CD14-positive monocyte (primary cell): Measurements from ENCODE around the gene ATP11A. TPM values are rescaled to one million over a fixed set of nuclear protein-coding genes. Genes with fewer than 3 reads are reported as not detected.

ENCODE experiments used
- DNase-seq, 3 donors: peaks; one replicate each; pipeline ENCODE4 v3.0.0-alpha.2; 2011 to 2022
- H2AFZ ChIP-seq: 2 replicates; pipeline ENCODE4 v1.6.0; 2012; ENCODE audit warnings: mild to moderate bottlenecking, low read depth, low read length, inconsistent platforms; ENCODE audit not compliant: insufficient read depth, poor library complexity, severe bottlenecking
- H3K27ac ChIP-seq, 2 donors: 1 replicate in 1 of 2; 2 replicates in 1 of 2; pipeline ENCODE4 v1.5.1; 2012 to 2013; ENCODE audit warnings: low read length in 2 of 2, control low read depth in 1 of 2, inconsistent platforms in 1 of 2, low read depth in 1 of 2, mild to moderate bottlenecking in 1 of 2
- H3K27me3 ChIP-seq, 2 donors: one replicate each; pipeline versions ENCODE4 v1.6.0 to v1.6.1; 2011 to 2013; ENCODE audit warnings: low read length in 2 of 2; ENCODE audit not compliant: control insufficient read depth in 2 of 2, insufficient read depth in 2 of 2
- H3K36me3 ChIP-seq, 2 donors: replicated peaks in 1 of 2; 1 replicate in 1 of 2; 2 replicates in 1 of 2; pipeline versions ENCODE4 v1.5.1 to v1.6.1; 2012 to 2013; ENCODE audit warnings: low read length in 2 of 2, control low read depth in 1 of 2, inconsistent platforms in 1 of 2, mild to moderate bottlenecking in 1 of 2; ENCODE audit not compliant: insufficient read depth in 2 of 2, control insufficient read depth in 1 of 2
- H3K4me1 ChIP-seq, 2 donors: 1 replicate in 1 of 2; 2 replicates in 1 of 2; pipeline versions ENCODE4 v1.5.1 to v1.6.1; 2012 to 2013; ENCODE audit warnings: low read length in 2 of 2, control low read depth in 1 of 2, inconsistent platforms in 1 of 2, mild to moderate bottlenecking in 1 of 2, moderate library complexity in 1 of 2; ENCODE audit not compliant: insufficient read depth in 2 of 2, control insufficient read depth in 1 of 2
- H3K4me2 ChIP-seq: replicated peaks from 2 replicates; pipeline ENCODE3; 2012; ENCODE audit warnings: low read length, moderate library complexity, mild to moderate bottlenecking; ENCODE audit not compliant: poor library complexity, severe bottlenecking; ENCODE audit errors: extremely low read depth
- H3K4me3 ChIP-seq, 3 experiments: fragments of 200-600 bp in 1 of 3; sonication (generic) in 1 of 3; replicated peaks in 1 of 3; 1 replicate in 2 of 3; 2 replicates in 1 of 3; pipeline ENCODE4 v1.5.1; 2011 to 2013; ENCODE audit warnings: low read length in 3 of 3, mild to moderate bottlenecking in 3 of 3, control low read depth in 2 of 3, low read depth in 2 of 3, inconsistent platforms in 1 of 3, moderate library complexity in 1 of 3
- H3K79me2 ChIP-seq: 2 replicates; pipeline ENCODE4 v1.6.0; 2012; ENCODE audit warnings: mild to moderate bottlenecking, control low read depth, inconsistent platforms, low read length, moderate library complexity; ENCODE audit not compliant: insufficient read depth
- H3K9ac ChIP-seq: 2 replicates; pipeline ENCODE4 v1.6.0; 2017; ENCODE audit warnings: low read length, mild to moderate bottlenecking; ENCODE audit not compliant: insufficient read depth, poor library complexity, severe bottlenecking
- H3K9me3 ChIP-seq, 2 donors: replicated peaks in 1 of 2; 1 replicate in 1 of 2; 2 replicates in 1 of 2; pipeline versions ENCODE4 v1.5.1 to v1.6.1; 2012 to 2013; ENCODE audit warnings: low read length in 2 of 2, control low read depth in 1 of 2; ENCODE audit not compliant: control insufficient read depth in 1 of 2, insufficient read depth in 1 of 2
- H4K20me1 ChIP-seq: 2 replicates; pipeline ENCODE4 v1.6.0; 2012; ENCODE audit warnings: mild to moderate bottlenecking, low read length, control low read depth, moderate library complexity; ENCODE audit not compliant: insufficient read depth
- H3K27ac Mint-ChIP-seq, 7 donors: one replicate each; pipeline ENCODE4 v1.8.0; 2020; ENCODE audit warnings: mild to moderate bottlenecking in 7 of 7, mixed read lengths in 7 of 7, moderate library complexity in 6 of 7, inconsistent platforms in 2 of 7
- H3K27me3 Mint-ChIP-seq, 3 donors: one replicate each; pipeline ENCODE4 v1.8.0; 2021 to 2022; ENCODE audit warnings: low read depth in 3 of 3, mild to moderate bottlenecking in 3 of 3, mixed read lengths in 3 of 3, moderate library complexity in 3 of 3, inconsistent platforms in 1 of 3
- H3K36me3 Mint-ChIP-seq, 2 donors: one replicate each; pipeline ENCODE4 v1.8.0; 2020; ENCODE audit warnings: mixed read lengths in 2 of 2, inconsistent platforms in 1 of 2, mild to moderate bottlenecking in 1 of 2
- H3K4me1 Mint-ChIP-seq: one replicate; pipeline ENCODE4 v1.8.0; 2020; ENCODE audit warnings: mild to moderate bottlenecking, mixed read lengths
- H3K4me3 Mint-ChIP-seq, 2 donors: one replicate each; pipeline ENCODE4 v1.8.0; 2020; ENCODE audit warnings: mild to moderate bottlenecking in 2 of 2, mixed read lengths in 2 of 2, moderate library complexity in 1 of 2
- H3K9me3 Mint-ChIP-seq, 7 donors: one replicate each; pipeline ENCODE4 v1.8.0; 2020 to 2022; ENCODE audit warnings: mixed read lengths in 7 of 7, mild to moderate bottlenecking in 6 of 7, moderate library complexity in 6 of 7, inconsistent platforms in 2 of 7
- WGBS: methylation state at CpG from one replicate; pipeline ENCODE4 v1.1.5; 2013; ENCODE audit warnings: missing lambda C conversion rate; ENCODE audit not compliant: insufficient coverage; 5-methylcytosine and 5-hydroxymethylcytosine counted together
- intact Hi-C, 2 donors: fragments of 100-400 bp; cut with micrococcal nuclease; formaldehyde crosslinking; loops; one replicate each; pipeline versions ENCODE4 v1.15.0 to v1.15.1; 2023
- polyA plus RNA-seq, 3 donors: library from polyadenylated mRNA; depleted of rRNA in 1 of 3; unstranded in 2 of 3; stranded (reverse) in 1 of 3; fragments of 300-500 nt in 2 of 3; fragments of >200 nt in 1 of 3; fragmentation: Illumina TruSeq in 2 of 3; gene quantifications; 1 replicate in 2 of 3; 2 replicates in 1 of 3; pipeline ENCODE4 v1.2.3, GENCODE V29; 2012 to 2021
- TF ChIP-seq, protein P1 (sequence below): fragments of 200-600 bp; IDR thresholded peaks from one replicate; pipeline ENCODE4 v1.8.0; 2022; ENCODE audit warnings: antibody characterized with exemption, mild to moderate bottlenecking

Gene ATP11A
- polyA plus RNA-seq, 3 donors: 7.2 to 45.4 (median 7.6) TPM

DNA sequence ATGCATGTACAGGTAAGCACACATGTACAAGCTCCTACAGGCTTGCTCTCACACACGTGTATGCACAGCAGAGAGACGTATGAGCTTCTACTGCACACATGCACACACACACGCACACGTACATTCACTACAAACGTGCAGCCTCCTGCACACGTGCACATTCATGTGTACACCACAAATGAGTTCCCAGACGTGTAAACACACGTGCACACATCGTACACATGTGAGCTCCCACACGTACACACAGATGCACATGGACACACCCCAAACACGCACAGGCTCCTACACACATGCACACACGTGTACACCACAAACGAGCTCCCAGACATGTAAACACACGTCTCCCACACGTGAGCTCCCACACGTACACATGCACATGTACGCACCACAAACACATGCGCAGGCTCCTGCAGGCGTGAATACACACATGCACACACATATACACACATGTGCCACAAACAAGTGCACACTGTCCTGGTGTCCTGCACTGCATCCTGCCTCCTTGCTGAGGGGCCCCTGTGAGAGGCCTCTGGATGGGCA lies 195.5 kb downstream of the ATP11A start:
- Histone ChIP-seq H4K20me1 (peaks cover 62% of the 10 kb centered on the region), H3K27me3 (no peaks in the 10 kb centered on the region), H3K36me3 (peaks cover 39 to 54% of the 10 kb centered on the region in 2 donors), H3K27ac (no peak overlapping the region), H3K4me2 (no peak overlapping the region), H3K4me3 (no peak overlapping the region), H3K9me3 (no peaks in the 10 kb centered on the region), H2AFZ (no peak overlapping the region), H3K79me2 (no peaks in the 10 kb centered on the region), H3K4me1 (peaks cover 6 to 9% of the 10 kb centered on the region in 2 donors), H3K9ac (no peak overlapping the region)
- peak overlapping the region in 1 of 7 donors; percentile 35 for H3K27ac Mint-ChIP-seq
- H3K4me3 Mint-ChIP-seq: peak overlapping the region in 1 of 2 donors; percentile 4
- H3K36me3 Mint-ChIP-seq: peaks cover 43 to 52% of the 10 kb centered on the region in 2 donors
- H3K4me1 Mint-ChIP-seq: peaks cover 2% of the 10 kb centered on the region
- TF ChIP-seq, protein P1, sequence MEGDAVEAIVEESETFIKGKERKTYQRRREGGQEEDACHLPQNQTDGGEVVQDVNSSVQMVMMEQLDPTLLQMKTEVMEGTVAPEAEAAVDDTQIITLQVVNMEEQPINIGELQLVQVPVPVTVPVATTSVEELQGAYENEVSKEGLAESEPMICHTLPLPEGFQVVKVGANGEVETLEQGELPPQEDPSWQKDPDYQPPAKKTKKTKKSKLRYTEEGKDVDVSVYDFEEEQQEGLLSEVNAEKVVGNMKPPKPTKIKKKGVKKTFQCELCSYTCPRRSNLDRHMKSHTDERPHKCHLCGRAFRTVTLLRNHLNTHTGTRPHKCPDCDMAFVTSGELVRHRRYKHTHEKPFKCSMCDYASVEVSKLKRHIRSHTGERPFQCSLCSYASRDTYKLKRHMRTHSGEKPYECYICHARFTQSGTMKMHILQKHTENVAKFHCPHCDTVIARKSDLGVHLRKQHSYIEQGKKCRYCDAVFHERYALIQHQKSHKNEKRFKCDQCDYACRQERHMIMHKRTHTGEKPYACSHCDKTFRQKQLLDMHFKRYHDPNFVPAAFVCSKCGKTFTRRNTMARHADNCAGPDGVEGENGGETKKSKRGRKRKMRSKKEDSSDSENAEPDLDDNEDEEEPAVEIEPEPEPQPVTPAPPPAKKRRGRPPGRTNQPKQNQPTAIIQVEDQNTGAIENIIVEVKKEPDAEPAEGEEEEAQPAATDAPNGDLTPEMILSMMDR: no peak
- DNase-seq: no peak
- H3K9me3 Mint-ChIP-seq: no peaks in the 10 kb centered on the region
- intact Hi-C loops: no loop called here
- 93% methylated on average over 19 of the region's 19 CpGs for WGBS
- H3K27me3 Mint-ChIP-seq: peaks cover 0 to 5% (median 5%) of the 10 kb centered on the region in 3 donors

DNA sequence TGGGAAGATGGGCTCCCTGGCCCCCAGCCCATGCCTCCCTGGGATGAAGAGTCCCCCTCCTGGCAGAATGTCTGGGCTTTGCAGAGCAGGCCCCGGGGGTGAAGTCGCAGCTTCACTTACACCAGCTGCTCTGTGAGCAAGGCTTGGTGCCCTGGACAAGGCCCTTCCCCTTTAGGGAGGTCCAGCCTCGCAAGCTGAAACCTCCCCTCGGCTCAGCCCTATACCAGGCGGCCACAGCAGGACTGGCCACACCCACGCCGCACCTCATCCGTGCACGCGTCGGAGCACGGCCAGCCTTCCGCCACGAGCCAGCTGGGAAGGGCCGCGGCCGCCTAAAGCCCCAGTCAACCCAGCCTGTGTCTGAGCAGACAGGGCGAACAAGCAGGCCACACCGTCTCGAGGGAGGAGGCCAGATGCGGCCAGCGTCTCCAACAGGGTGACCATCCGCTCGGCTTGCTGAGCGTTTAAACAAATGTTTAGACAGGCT lies 196.0 kb downstream of the ATP11A start:
- H3K4me1 Mint-ChIP-seq: peaks cover 2% of the 10 kb centered on the region
- Histone ChIP-seq H3K79me2 (no peaks in the 10 kb centered on the region), H3K9ac (no peak overlapping the region), H3K27ac (no peak overlapping the region), H3K4me2 (no peak overlapping the region), H3K4me3 (no peak overlapping the region), H2AFZ (no peak overlapping the region), H3K27me3 (no peaks in the 10 kb centered on the region), H3K9me3 (no peaks in the 10 kb centered on the region), H4K20me1 (peaks cover 60% of the 10 kb centered on the region), H3K4me1 (peaks cover 6 to 9% of the 10 kb centered on the region in 2 donors), H3K36me3 (peaks cover 34 to 49% of the 10 kb centered on the region in 2 donors)
- WGBS: 42% methylated on average over 25 of the region's 25 CpGs
- DNase-seq: peak; percentile 20 to 39 (median 21)
- H3K27me3 Mint-ChIP-seq: peaks cover 0 to 7% (median 5%) of the 10 kb centered on the region in 3 donors
- TF ChIP-seq, protein P1: no peak
- H3K27ac Mint-ChIP-seq: no peak overlapping the region
- no peaks in the 10 kb centered on the region for H3K9me3 Mint-ChIP-seq
- no peak overlapping the region for H3K4me3 Mint-ChIP-seq
- intact Hi-C loops: no loop called here
- peaks cover 38 to 46% of the 10 kb centered on the region in 2 donors for H3K36me3 Mint-ChIP-seq
